HepG2 (cell line): ENCODE data around the gene SULT1B1. TPM values are rescaled to one million over a fixed set of nuclear protein-coding genes. Genes with fewer than 3 reads are reported as not detected.

ENCODE experiments used
- ATAC-seq: fragments of 200-7000 bp; cut with Tn5 transposase; 3 replicates; pipeline ENCODE4 v1.9.1; 2020; ENCODE audit warnings: mild to moderate bottlenecking, moderate library complexity
- BruUV-seq: library from RNA; stranded (reverse); fragments of 400-500 nt; replicated peaks from 2 replicates; lab custom pipeline; 2021; lab: Mats Ljungman, UMichigan
- CTCF ChIA-PET: fragments of 300-600 bp; formaldehyde crosslinking; extraction: SDS; loops from one replicate; lab custom pipeline; 2021; ENCODE audit warnings: low total read pairs, inconsistent platforms, low intra/inter-chr PET ratio; lab: Yijun Ruan, JAX
- POLR2A ChIA-PET: fragments of 350-600 bp; sonication (Branson Sonifier 250); formaldehyde crosslinking; loops from one replicate; lab custom pipeline; 2020; ENCODE audit warnings: antibody characterized with exemption, inconsistent platforms; lab: Yijun Ruan, JAX
- DNase-seq: peaks from one replicate; pipeline ENCODE4 v3.0.0-alpha.2; 2015; ENCODE audit warnings: low spot score
- FAIRE-seq: peaks from 3 replicates; lab custom pipeline; 2011; peaks lifted over from hg19 to GRCh38; lab: Jason Lieb, UNC
- H2AFZ ChIP-seq: one replicate; pipeline ENCODE4 v1.6.1; 2011; ENCODE audit warnings: low read length, inconsistent platforms
- H3K27ac ChIP-seq: fragments of 300-600 bp; 3 replicates; pipeline ENCODE4 v1.8.0; 2011; ENCODE audit warnings: mixed run types, mild to moderate bottlenecking, mixed read lengths, low read length, inconsistent platforms; ENCODE audit not compliant: insufficient read depth; ENCODE audit errors: extremely low read length
- H3K27me3 ChIP-seq, 2 experiments: fragments of 200-600 bp in 1 of 2; 2 replicates in 1 of 2; 3 replicates in 1 of 2; pipeline versions ENCODE4 v1.6.0 to v1.8.0; 2011; ENCODE audit warnings: low read length in 2 of 2, mild to moderate bottlenecking in 2 of 2, moderate library complexity in 2 of 2, inconsistent platforms in 1 of 2; ENCODE audit not compliant: insufficient read depth in 2 of 2, control insufficient read depth in 1 of 2
- H3K36me3 ChIP-seq, 2 experiments: fragments of 200-600 bp in 1 of 2; replicated peaks in 1 of 2; 2 replicates in 1 of 2; 3 replicates in 1 of 2; pipeline versions ENCODE4 v1.5.1 to v1.8.0; 2011; ENCODE audit warnings: low read length in 2 of 2, inconsistent platforms in 1 of 2; ENCODE audit not compliant: insufficient read depth in 2 of 2, control insufficient read depth in 1 of 2
- H3K4me1 ChIP-seq: 2 replicates; pipeline ENCODE4 v1.5.1; 2012; ENCODE audit warnings: low read length, inconsistent platforms; ENCODE audit not compliant: insufficient read depth
- H3K4me2 ChIP-seq: 2 replicates; pipeline ENCODE4 v1.6.0; 2011; ENCODE audit warnings: low read depth, low read length, inconsistent platforms
- H3K4me3 ChIP-seq, 3 experiments: fragments of 200-600 bp in 1 of 3; sonication (generic), shearing (Covaris generic) in 1 of 3; replicated peaks in 1 of 3; 2 replicates each; pipeline ENCODE4 v1.5.1; 2011 to 2016; ENCODE audit warnings: low read length in 3 of 3, inconsistent platforms in 2 of 3, low read depth in 2 of 3, mild to moderate bottlenecking in 2 of 3, control low read depth in 1 of 3, mixed read lengths in 1 of 3; ENCODE audit not compliant: insufficient read depth in 1 of 3
- H3K79me2 ChIP-seq: one replicate; pipeline ENCODE4 v1.6.1; 2011; ENCODE audit warnings: low read length, inconsistent platforms; ENCODE audit not compliant: insufficient read depth
- H3K9ac ChIP-seq: 2 replicates; pipeline ENCODE4 v1.6.0; 2011; ENCODE audit warnings: mild to moderate bottlenecking, low read depth, low read length, inconsistent platforms; ENCODE audit not compliant: insufficient read depth
- H3K9me3 ChIP-seq: 2 replicates; pipeline ENCODE4 v1.5.1; 2012; ENCODE audit warnings: mild to moderate bottlenecking, low read length
- H4K20me1 ChIP-seq: 2 replicates; pipeline ENCODE4 v1.6.0; 2011; ENCODE audit warnings: inconsistent platforms, mild to moderate bottlenecking, low read length, moderate library complexity; ENCODE audit not compliant: insufficient read depth
- MTF2 ChIP-seq: sonication (generic); formaldehyde crosslinking; IDR thresholded peaks from 2 replicates; pipeline ENCODE4 v1.5.0; 2020; ENCODE audit warnings: missing genetic modification reagents, borderline replicate concordance
- SMARCC2 ChIP-seq: fragments of 450-650 bp; IDR thresholded peaks from 2 replicates; pipeline ENCODE4 v1.6.1; 2017; ENCODE audit warnings: antibody characterized with exemption, mild to moderate bottlenecking
- SRSF1 ChIP-seq: fragments of 200-400 bp; formaldehyde crosslinking; optimal IDR thresholded peaks from 2 replicates; pipeline ENCODE3; 2017; ENCODE audit warnings: mild to moderate bottlenecking, low read depth, low read length, moderate library complexity
- ZBED4 ChIP-seq: sonication (generic); formaldehyde crosslinking; IDR thresholded peaks from 2 replicates; pipeline ENCODE4 v1.4.0; 2020; ENCODE audit warnings: missing genetic modification reagents, borderline replicate concordance
- ZFX ChIP-seq: sonication (generic); formaldehyde crosslinking; IDR thresholded peaks from 2 replicates; pipeline ENCODE4 v1.4.0; 2020; ENCODE audit warnings: mild to moderate bottlenecking, low read depth, missing genetic modification reagents, moderate library complexity
- ZNF296 ChIP-seq: sonication (generic); formaldehyde crosslinking; conservative IDR thresholded peaks from 2 replicates; pipeline ENCODE4 v1.5.0; 2020; ENCODE audit warnings: mild to moderate bottlenecking, missing genetic modification reagents
- ZNF331 ChIP-seq: sonication (generic); formaldehyde crosslinking; IDR thresholded peaks from 2 replicates; pipeline ENCODE4 v1.4.0; 2020; ENCODE audit warnings: missing genetic modification reagents
- ZNF576 ChIP-seq: sonication (generic); formaldehyde crosslinking; IDR thresholded peaks from 2 replicates; pipeline ENCODE4 v1.4.0; 2020; ENCODE audit warnings: mild to moderate bottlenecking, missing genetic modification reagents
- ZNF7 ChIP-seq: IDR thresholded peaks from 2 replicates; pipeline ENCODE4 v1.6.1; 2016; ENCODE audit warnings: missing biosample characterization, missing genetic modification reagents
- ZSCAN22 ChIP-seq: sonication (generic); formaldehyde crosslinking; IDR thresholded peaks from 2 replicates; pipeline ENCODE4 v1.4.0; 2020; ENCODE audit warnings: mild to moderate bottlenecking, missing genetic modification reagents
- WGBS: methylation state at CpG from one replicate; pipeline ENCODE4 v1.1.6; 2017; ENCODE audit warnings: low lambda C conversion rate; 5-methylcytosine and 5-hydroxymethylcytosine counted together
- in situ Hi-C: cut with HindIII; loops from 2 replicates; pipeline ENCODE4 v1.10.0; 2017; ENCODE audit warnings: low pct_unique_long_range_greater_than_20kb; ENCODE audit not compliant: extremely low pct_ligation_motif_present
- intact Hi-C: fragments of 100-400 bp; cut with micrococcal nuclease; formaldehyde crosslinking; loops from one replicate; pipeline ENCODE4 v1.10.0; 2022; ENCODE audit not compliant: unreplicated experiment
- polyA plus RNA-seq, 8 experiments: library from polyadenylated mRNA; depleted of rRNA in 3 of 8; stranded (reverse) in 7 of 8; unstranded in 1 of 8; fragments of >200 nt; fragmentation: Illumina TruSeq in 4 of 8; extraction: Trizol in 4 of 8; gene quantifications; 2 replicates each; pipeline versions ENCODE4 v1.2.1 to v1.2.3, GENCODE V29; 2011 to 2016; ENCODE audit warnings: low read depth in 4 of 8, missing spikeins in 1 of 8, mixed read lengths in 1 of 8; ENCODE audit not compliant: insufficient read depth in 1 of 8
- total RNA-seq, 5 experiments: library from RNA; depleted of rRNA; stranded (reverse); fragments of >200 nt; fragmentation: Illumina TruSeq; extraction: Trizol; gene quantifications; 2 replicates each; pipeline ENCODE4 v1.2.3, GENCODE V29; 2016; ENCODE audit warnings: low read depth in 1 of 5

Gene SULT1B1
- total and polyA plus RNA-seq, 2 of the 13 experiments (the other 11 are each of a cell fraction or from before 2014, with no cell fraction given), result 0.20 to 0.25 TPM

- H3K4me2 ChIP-seq, result no peak overlapping the region
- H3K4me1 ChIP-seq, result no peaks in the 10 kb centered on the region
- no peak for FAIRE-seq
- in situ Hi-C loops (no loop called here), intact Hi-C loops (no loop called here)
- ATAC-seq, result no peak
- no peak overlapping the region for H3K27ac ChIP-seq
- H4K20me1 ChIP-seq, result no peaks in the 10 kb centered on the region
- H3K9me3 ChIP-seq, result peaks cover 21% of the 10 kb centered on the region
- no peaks in the 10 kb centered on the region for H3K79me2 ChIP-seq
- no peak overlapping the region for H2AFZ ChIP-seq
- WGBS, result 93% methylated on average over 1 of the region's 1 CpG
- TF ChIP-seq ZNF331, result no peak
- TF ChIP-seq ZSCAN22 (CRISPR knock-in tag), result no peak
- no peak for TF ChIP-seq ZNF7
- TF ChIP-seq ZFX, result no peak
- no peak for TF ChIP-seq ZNF296
- no peak for TF ChIP-seq MTF2 (CRISPR knock-in tag)
- TF ChIP-seq ZNF576 (CRISPR knock-in tag), result no peak
- no peak for TF ChIP-seq SMARCC2
- no peak for TF ChIP-seq ZBED4 (CRISPR knock-in tag)
- TF ChIP-seq SRSF1, result no peak
- CTCF ChIA-PET, result no interaction called here
- H3K36me3 ChIP-seq, result no peaks in the 10 kb centered on the region
- H3K4me3 ChIP-seq, result no peak overlapping the region
- H3K27me3 ChIP-seq, result no peaks in the 10 kb centered on the region
- no peak for DNase-seq
- BruUV-seq, result no TSS peak
- POLR2A ChIA-PET, result no interaction called here
- no peak overlapping the region for H3K9ac ChIP-seq
Observed at GRCh38 chr4:69708211-69708610, 52.2 kb downstream of the SULT1B1 start.
